Astrocyte (in vitro differentiated cells and primary cell): Measurements from ENCODE around the gene MOCS3.

ENCODE experiments used
- CTCF ChIP-seq: IDR thresholded peaks from 2 replicates; pipeline ENCODE4 v1.5.1; 2011; ENCODE audit warnings: low read depth, mild to moderate bottlenecking, inconsistent platforms, low read length, moderate library complexity; ENCODE audit not compliant: insufficient read depth
- EZH2 ChIP-seq: IDR thresholded peaks from 2 replicates; pipeline ENCODE4 v1.6.1; 2012; ENCODE audit warnings: mild to moderate bottlenecking, low read length, inconsistent platforms; ENCODE audit not compliant: insufficient read depth

- TF ChIP-seq CTCF: no peak
- TF ChIP-seq EZH2: no peak
Measured at GRCh38 chr20:50995506-50995905, 36.9 kb downstream of the MOCS3 start.
